MM.1S (cell line): ENCODE results near the gene LRPPRC.

Experiments
- DNase-seq: peaks from one replicate; pipeline ENCODE4 v3.0.0-alpha.2; 2015
- H2AFZ ChIP-seq: fragments of 300-600 bp; sonication (generic); 2 replicates; pipeline ENCODE4 v1.6.0; 2016; ENCODE audit warnings: antibody characterized with exemption, low read length
- H3F3A ChIP-seq: fragments of 300-600 bp; sonication (generic); 2 replicates; pipeline ENCODE4 v1.6.1; 2016; ENCODE audit warnings: mild to moderate bottlenecking, antibody characterized with exemption, low read length, moderate library complexity, mixed read lengths; ENCODE audit not compliant: insufficient read depth
- H3K27ac ChIP-seq: fragments of 300-600 bp; sonication (generic); 2 replicates; pipeline ENCODE4 v1.5.1; 2016; ENCODE audit warnings: mild to moderate bottlenecking, low read length
- H3K27me3 ChIP-seq: fragments of 300-600 bp; sonication (generic); replicated peaks from 2 replicates; pipeline ENCODE4 v1.6.0; 2016; ENCODE audit warnings: low read length; ENCODE audit not compliant: insufficient read depth
- H3K36me3 ChIP-seq: fragments of 300-600 bp; sonication (generic); replicated peaks from 2 replicates; pipeline ENCODE4 v1.6.1; 2016; ENCODE audit warnings: mild to moderate bottlenecking, low read length, mixed read lengths; ENCODE audit not compliant: insufficient read depth
- H3K4me1 ChIP-seq: fragments of 300-600 bp; sonication (generic); 2 replicates; pipeline ENCODE4 v1.6.1; 2016; ENCODE audit warnings: low read length, mixed read lengths
- H3K4me2 ChIP-seq: fragments of 300-600 bp; sonication (generic); 2 replicates; pipeline ENCODE4 v1.6.0; 2016; ENCODE audit warnings: low read depth, low read length
- H3K4me3 ChIP-seq: fragments of 300-600 bp; sonication (generic); 2 replicates; pipeline ENCODE4 v1.5.1; 2016; ENCODE audit warnings: low read length, mixed read lengths
- H3K79me2 ChIP-seq: fragments of 300-600 bp; sonication (generic); 2 replicates; pipeline ENCODE4 v1.6.1; 2016; ENCODE audit warnings: mixed run types, low read length, mixed read lengths
- H3K9ac ChIP-seq: fragments of 300-600 bp; sonication (generic); 2 replicates; pipeline ENCODE4 v1.6.1; 2016; ENCODE audit warnings: low read length, mixed read lengths
- H3K9me2 ChIP-seq: fragments of 300-600 bp; sonication (generic); replicated peaks from 2 replicates; pipeline ENCODE4 v1.6.1; 2016; ENCODE audit warnings: mild to moderate bottlenecking, low read length, mixed read lengths; ENCODE audit not compliant: insufficient read depth
- H3K9me3 ChIP-seq: fragments of 300-600 bp; sonication (generic); replicated peaks from 2 replicates; pipeline ENCODE4 v1.6.1; 2016; ENCODE audit warnings: mild to moderate bottlenecking, low read length, mixed read lengths; ENCODE audit not compliant: insufficient read depth
- H4K20me1 ChIP-seq: fragments of 300-600 bp; sonication (generic); 2 replicates; pipeline ENCODE4 v1.6.1; 2016; ENCODE audit warnings: mild to moderate bottlenecking, low read length, moderate library complexity, mixed read lengths; ENCODE audit not compliant: insufficient read depth
- EZH2 ChIP-seq: fragments of 300-600 bp; sonication (generic); optimal IDR thresholded peaks from 2 replicates; pipeline ENCODE3; 2017; ENCODE audit warnings: low read depth, mild to moderate bottlenecking, antibody characterized with exemption, low read length, mixed read lengths
- EZH2phosphoT487 ChIP-seq: fragments of 300-600 bp; sonication (generic); IDR thresholded peaks from 2 replicates; pipeline ENCODE4 v1.6.1; 2018; ENCODE audit warnings: antibody characterized with exemption, low read length
- TF ChIP-seq, protein P1 (sequence below): fragments of 300-600 bp; sonication (generic); IDR thresholded peaks from 2 replicates; pipeline ENCODE4 v1.5.1; 2016; ENCODE audit warnings: antibody characterized with exemption, low read length, mixed read lengths

LRPPRC gene

DNA sequence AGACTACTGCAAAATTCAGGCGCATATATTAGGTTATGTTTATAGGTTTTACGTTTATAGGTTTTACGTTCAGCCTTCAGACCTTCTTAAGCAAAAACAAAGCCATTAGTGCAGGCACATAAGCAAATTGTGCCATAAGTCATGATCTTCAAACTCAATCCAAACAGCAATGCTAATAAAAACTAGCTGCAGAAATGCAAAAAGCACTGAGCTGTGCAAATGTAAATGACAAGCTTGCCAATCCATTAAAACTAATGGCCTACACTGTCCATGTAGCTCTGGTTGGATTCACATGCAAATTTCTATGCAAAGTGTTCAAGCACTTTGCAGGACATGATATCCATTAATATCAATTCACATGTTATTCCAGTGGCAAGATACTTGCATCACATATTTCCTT lies 50.9 kb downstream of the LRPPRC start:
- no peaks in the 10 kb centered on the region for H3K9me3 ChIP-seq
- H3F3A ChIP-seq, result no peaks in the 10 kb centered on the region
- H3K27ac ChIP-seq, result no peak overlapping the region
- no peak overlapping the region for H2AFZ ChIP-seq
- peaks cover 31% of the 10 kb centered on the region for H3K36me3 ChIP-seq
- H4K20me1 ChIP-seq, result no peaks in the 10 kb centered on the region
- TF ChIP-seq, protein P1, sequence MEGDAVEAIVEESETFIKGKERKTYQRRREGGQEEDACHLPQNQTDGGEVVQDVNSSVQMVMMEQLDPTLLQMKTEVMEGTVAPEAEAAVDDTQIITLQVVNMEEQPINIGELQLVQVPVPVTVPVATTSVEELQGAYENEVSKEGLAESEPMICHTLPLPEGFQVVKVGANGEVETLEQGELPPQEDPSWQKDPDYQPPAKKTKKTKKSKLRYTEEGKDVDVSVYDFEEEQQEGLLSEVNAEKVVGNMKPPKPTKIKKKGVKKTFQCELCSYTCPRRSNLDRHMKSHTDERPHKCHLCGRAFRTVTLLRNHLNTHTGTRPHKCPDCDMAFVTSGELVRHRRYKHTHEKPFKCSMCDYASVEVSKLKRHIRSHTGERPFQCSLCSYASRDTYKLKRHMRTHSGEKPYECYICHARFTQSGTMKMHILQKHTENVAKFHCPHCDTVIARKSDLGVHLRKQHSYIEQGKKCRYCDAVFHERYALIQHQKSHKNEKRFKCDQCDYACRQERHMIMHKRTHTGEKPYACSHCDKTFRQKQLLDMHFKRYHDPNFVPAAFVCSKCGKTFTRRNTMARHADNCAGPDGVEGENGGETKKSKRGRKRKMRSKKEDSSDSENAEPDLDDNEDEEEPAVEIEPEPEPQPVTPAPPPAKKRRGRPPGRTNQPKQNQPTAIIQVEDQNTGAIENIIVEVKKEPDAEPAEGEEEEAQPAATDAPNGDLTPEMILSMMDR, result no peak
- TF ChIP-seq EZH2phosphoT487 (no peak), EZH2 (no peak)
- no peak overlapping the region for H3K4me3 ChIP-seq
- no peak for DNase-seq
- 0 out of 2 replicates have a peak, but pooled peaks cover 5% of the 10 kb centered on the region for H3K79me2 ChIP-seq
- H3K27me3 ChIP-seq, result no peaks in the 10 kb centered on the region
- no peak overlapping the region for H3K4me2 ChIP-seq
- H3K9ac ChIP-seq, result no peak overlapping the region
- H3K9me2 ChIP-seq, result no peaks in the 10 kb centered on the region
- H3K4me1 ChIP-seq, result no peaks in the 10 kb centered on the region

DNA sequence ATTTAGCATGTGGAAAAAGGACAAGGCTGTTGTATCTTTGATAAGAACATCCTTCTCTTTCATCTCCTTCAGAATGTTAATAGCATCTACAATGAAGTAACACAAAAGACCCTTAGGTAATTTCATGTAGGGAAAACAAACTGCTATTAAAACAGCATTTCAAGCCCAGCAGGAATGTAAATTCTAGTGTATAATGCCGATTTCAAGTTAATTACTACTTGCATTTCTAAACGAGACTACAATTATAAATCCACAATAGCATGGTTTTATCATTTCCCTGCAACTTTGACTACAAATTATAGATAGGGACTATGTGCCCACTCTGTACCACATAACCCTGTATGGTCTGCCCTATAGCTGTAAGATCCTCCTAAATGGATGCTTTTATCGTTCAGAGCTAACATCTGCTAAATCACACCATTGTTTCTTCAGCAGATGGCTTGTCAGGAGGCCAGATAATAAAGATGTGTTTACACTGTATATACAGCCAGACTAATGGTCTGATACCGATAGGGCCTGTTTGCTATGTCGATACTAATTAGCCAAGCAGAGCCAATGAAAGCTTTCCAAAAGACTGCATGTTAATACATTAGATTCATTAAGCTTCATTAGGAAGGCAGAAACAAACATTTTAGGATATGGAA lies 51.9 kb downstream of the LRPPRC start:
- no peak overlapping the region for H3K4me2 ChIP-seq

DNA sequence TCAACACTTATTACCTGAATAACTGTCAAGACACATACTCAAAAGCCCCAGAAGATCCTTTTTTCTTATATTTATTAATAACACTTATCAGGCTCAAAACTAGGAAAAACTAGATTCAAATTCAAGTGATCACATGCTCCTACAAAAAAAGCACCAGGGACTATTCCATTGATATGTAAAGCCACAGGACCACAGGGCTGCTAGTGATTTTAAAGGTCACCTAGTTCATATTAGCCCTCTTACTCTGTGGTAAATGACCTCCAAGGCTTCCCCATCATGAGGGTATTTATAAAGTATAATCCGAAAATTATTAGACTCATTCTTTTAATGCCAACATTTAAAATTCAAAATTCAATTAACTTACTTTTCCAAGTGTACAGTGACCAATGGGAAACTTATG lies 52.5 kb downstream of the LRPPRC start:
- no peaks in the 10 kb centered on the region for H3K9me3 ChIP-seq
- H2AFZ ChIP-seq, result no peak overlapping the region
- TF ChIP-seq EZH2phosphoT487 (no peak), EZH2 (no peak)
- TF ChIP-seq, protein P1, result no peak
- no peak overlapping the region for H3K4me3 ChIP-seq
- peaks cover 31% of the 10 kb centered on the region for H3K36me3 ChIP-seq
- no peaks in the 10 kb centered on the region for H3K4me1 ChIP-seq
- H3K4me2 ChIP-seq, result no peak overlapping the region
- H3K79me2 ChIP-seq, result peaks cover 12% of the 10 kb centered on the region; the same call in 1 of the 2 replicates
- H3K27me3 ChIP-seq, result no peaks in the 10 kb centered on the region
- no peak overlapping the region for H3K9ac ChIP-seq
- H4K20me1 ChIP-seq, result no peaks in the 10 kb centered on the region
- no peak overlapping the region for H3K27ac ChIP-seq
- H3K9me2 ChIP-seq, result no peaks in the 10 kb centered on the region
- DNase-seq, result no peak
- H3F3A ChIP-seq, result no peaks in the 10 kb centered on the region

More for the DNA sequence above, 51.9 kb downstream of the LRPPRC start:
- no peaks in the 10 kb centered on the region for H3K27me3 ChIP-seq
- H3F3A ChIP-seq, result no peaks in the 10 kb centered on the region
- H3K36me3 ChIP-seq, result peaks cover 31% of the 10 kb centered on the region
- H3K9ac ChIP-seq, result no peak overlapping the region
- H2AFZ ChIP-seq, result no peak overlapping the region
- no peaks in the 10 kb centered on the region for H3K4me1 ChIP-seq
- DNase-seq, result no peak
- no peaks in the 10 kb centered on the region for H3K9me2 ChIP-seq
- H3K27ac ChIP-seq, result no peak overlapping the region
- no peak overlapping the region for H3K4me3 ChIP-seq
- TF ChIP-seq, protein P1, result no peak
- no peak for TF ChIP-seq EZH2
- no peak for TF ChIP-seq EZH2phosphoT487
- no peaks in the 10 kb centered on the region for H3K9me3 ChIP-seq
- H3K79me2 ChIP-seq, result peaks cover 12% of the 10 kb centered on the region; the same call in 1 of the 2 replicates
- no peaks in the 10 kb centered on the region for H4K20me1 ChIP-seq
